ENCODE data around the gene IFITM10. TPM values are rescaled to one million over a fixed set of nuclear protein-coding genes. Genes with fewer than 3 reads are reported as not detected.
"Not testable (repeated sequence)": the region's sequence is repeated elsewhere in the genome, so short reads cannot be mapped to it uniquely, and the experiment has no call there.

Gene IFITM10
- total RNA-seq, 1 donor from 2014 or later, result 39.8 TPM

DNA sequence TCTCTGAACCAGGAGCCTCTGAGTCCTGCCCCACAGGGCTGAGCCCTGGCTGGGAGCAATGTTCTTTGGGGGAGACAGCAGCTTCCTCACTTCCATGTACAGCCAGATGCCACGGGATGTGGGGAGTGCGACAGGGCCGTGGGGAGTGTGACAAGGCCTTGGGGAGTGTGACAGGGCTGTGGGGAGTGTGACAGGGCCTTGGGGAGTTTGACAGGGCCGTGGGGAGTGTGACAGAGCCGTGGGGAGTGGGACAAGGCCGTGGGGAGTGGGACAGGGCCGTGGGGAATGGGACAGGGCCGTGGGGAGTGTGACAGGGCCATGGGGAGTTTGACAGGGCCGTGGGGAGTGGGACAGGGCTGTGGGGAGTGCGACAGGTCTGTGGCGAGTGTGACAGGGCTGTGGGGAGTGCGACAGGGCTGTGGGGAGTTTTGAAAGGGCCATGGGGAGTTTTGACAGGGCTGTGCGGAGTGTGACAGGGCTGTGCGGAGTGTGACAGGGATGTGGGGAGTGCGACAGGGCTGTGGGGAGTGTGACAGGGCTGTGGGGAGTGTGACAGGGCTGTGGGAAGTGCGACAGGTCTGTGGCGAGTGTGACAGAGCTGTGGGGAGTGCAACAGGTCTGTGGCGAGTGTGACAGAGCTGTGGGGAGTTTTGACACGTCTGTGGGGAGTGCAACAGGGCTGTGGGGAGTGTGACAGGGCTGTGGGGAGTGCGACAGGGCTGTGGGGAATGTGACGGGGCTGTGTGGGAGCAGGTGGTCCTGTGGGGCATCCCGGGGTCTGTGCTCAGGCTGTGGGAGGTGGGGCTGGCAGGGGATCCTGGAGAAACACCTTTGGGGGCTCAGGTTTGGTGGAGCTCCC lies 60.0 kb downstream of the IFITM10 start:
- Mint-ChIP-seq H3K4me1 (ENCODE audit: low read depth) (peaks cover 8% of the 10 kb centered on the region), H3K27me3 (ENCODE audit: low read depth) (peaks cover 19% of the 10 kb centered on the region), H3K9me3 (ENCODE audit: low read depth) (no peaks in the 10 kb centered on the region), H3K4me3 (ENCODE audit: unreplicated experiment) (no peak overlapping the region), H3K27ac (ENCODE audit: unreplicated experiment) (no peak overlapping the region), H3K36me3 (ENCODE audit: low read depth) (no peaks in the 10 kb centered on the region)
- no peak for DNase-seq (ENCODE audit: low spot score)
- TF ChIP-seq, protein P1, sequence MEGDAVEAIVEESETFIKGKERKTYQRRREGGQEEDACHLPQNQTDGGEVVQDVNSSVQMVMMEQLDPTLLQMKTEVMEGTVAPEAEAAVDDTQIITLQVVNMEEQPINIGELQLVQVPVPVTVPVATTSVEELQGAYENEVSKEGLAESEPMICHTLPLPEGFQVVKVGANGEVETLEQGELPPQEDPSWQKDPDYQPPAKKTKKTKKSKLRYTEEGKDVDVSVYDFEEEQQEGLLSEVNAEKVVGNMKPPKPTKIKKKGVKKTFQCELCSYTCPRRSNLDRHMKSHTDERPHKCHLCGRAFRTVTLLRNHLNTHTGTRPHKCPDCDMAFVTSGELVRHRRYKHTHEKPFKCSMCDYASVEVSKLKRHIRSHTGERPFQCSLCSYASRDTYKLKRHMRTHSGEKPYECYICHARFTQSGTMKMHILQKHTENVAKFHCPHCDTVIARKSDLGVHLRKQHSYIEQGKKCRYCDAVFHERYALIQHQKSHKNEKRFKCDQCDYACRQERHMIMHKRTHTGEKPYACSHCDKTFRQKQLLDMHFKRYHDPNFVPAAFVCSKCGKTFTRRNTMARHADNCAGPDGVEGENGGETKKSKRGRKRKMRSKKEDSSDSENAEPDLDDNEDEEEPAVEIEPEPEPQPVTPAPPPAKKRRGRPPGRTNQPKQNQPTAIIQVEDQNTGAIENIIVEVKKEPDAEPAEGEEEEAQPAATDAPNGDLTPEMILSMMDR (IDR thresholded peaks at IDR 0.05), result no peak

DNA sequence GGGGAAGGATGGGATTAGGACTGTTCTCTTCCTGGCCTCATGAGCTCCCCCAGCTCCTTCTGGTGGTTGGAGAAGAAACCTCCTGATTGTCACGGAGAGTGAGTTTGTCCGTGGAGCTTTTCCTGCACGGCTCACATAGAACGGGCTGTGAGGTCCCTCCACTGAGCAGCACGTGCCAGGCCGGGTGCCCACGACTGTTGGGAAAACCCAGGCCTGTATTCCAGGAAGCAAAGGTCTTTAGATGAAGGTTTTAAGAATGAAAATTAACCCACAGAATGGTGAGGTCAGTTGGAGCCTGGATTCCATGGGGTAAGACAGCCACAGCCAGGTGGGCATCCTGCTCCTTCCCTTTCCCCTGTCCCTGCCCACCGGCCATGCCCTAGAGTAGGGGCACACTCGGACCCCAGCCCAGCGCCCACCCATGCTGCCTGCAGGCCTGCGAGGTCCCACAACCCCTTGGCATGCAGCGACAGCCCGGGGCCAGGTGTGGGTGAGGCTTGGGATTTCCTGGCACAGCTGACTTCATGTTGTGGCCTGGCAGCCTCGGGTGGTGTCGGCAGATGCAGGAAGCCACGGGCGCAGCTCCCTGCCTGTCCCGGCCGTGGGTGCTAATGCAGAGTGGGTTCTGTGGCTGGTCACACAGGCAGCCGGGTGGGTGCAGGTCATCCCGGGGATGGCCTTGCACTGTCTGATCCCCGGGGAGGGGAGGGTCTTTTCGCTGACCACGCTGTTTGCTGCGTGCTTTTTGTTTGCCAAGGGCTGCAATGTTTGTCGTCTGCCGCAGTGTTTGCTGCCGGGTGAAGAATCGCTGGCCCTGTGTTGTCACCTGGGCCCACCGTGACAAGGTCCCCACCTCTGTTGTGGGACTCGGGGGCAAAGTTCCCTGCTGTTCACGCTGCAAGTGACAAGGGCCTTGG lies 60.9 kb downstream of the IFITM10 start:
- H3K4me3 Mint-ChIP-seq (ENCODE audit: unreplicated experiment); H3K9me3 Mint-ChIP-seq (ENCODE audit: low read depth); H3K4me1 Mint-ChIP-seq (ENCODE audit: low read depth); H3K36me3 Mint-ChIP-seq (ENCODE audit: low read depth); H3K27ac Mint-ChIP-seq (ENCODE audit: unreplicated experiment); DNase-seq (ENCODE audit: low spot score): not testable (repeated sequence)
- peaks cover 19% of the 10 kb centered on the region for H3K27me3 Mint-ChIP-seq (ENCODE audit: low read depth)

DNA sequence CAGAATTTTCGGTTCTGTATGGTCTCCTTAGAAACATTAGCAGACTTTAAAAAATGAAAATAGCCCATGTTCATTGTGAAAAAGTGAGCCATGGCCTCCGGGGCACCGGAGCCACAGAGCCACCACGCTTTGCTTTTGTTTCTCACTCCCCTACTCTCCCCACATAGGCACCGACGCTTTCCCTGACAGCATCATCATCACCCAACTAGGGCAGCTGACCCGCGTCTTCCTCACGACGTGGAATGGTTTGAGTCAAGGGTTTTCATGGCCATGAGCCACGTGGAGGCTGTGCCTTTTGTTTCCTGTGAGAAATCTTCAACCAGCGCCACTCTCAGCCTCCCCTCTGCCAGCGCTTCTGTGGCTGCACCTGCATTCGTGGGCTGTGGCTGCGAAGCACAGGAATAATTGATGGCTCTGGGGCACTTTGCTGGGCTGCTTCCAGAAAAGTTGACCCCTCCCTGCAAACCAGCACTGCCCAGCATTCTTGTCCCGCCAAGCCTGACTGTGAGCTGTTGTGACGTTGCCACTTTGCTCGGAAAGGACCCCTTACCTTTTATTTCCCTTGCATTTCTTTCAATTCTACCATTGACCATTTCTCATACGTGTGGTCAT lies 62.0 kb downstream of the IFITM10 start:
- H3K27ac Mint-ChIP-seq (ENCODE audit: unreplicated experiment); H3K9me3 Mint-ChIP-seq (ENCODE audit: low read depth); DNase-seq (ENCODE audit: low spot score); H3K4me3 Mint-ChIP-seq (ENCODE audit: unreplicated experiment); H3K4me1 Mint-ChIP-seq (ENCODE audit: low read depth); H3K36me3 Mint-ChIP-seq (ENCODE audit: low read depth): not testable (repeated sequence)
- peaks cover 19% of the 10 kb centered on the region for H3K27me3 Mint-ChIP-seq (ENCODE audit: low read depth)

DNA sequence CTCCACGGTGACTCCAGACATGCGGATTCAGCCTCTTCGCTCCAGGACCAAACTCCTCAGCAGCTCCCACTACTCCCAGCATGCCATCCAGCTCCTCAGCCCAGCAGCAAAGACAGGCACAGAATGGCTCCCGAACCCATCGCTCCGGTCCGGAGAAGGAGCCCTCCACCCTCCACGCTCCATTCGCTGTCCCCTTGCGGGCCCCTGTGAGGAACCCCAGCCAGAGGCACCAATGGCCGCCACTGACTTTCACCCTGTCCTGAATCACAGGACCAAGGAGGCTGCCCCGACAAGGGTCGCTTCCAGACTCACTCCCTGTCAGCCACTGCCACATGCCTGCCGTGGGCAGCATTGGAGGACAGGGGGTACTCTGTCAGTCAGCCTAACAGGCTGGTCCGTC lies 64.2 kb downstream of the IFITM10 start:
- not testable (repeated sequence) for H3K27ac Mint-ChIP-seq (ENCODE audit: unreplicated experiment); DNase-seq (ENCODE audit: low spot score); H3K36me3 Mint-ChIP-seq (ENCODE audit: low read depth); H3K4me3 Mint-ChIP-seq (ENCODE audit: unreplicated experiment); H3K4me1 Mint-ChIP-seq (ENCODE audit: low read depth); H3K9me3 Mint-ChIP-seq (ENCODE audit: low read depth)
- peaks cover 22% of the 10 kb centered on the region for H3K27me3 Mint-ChIP-seq (ENCODE audit: low read depth)

DNA sequence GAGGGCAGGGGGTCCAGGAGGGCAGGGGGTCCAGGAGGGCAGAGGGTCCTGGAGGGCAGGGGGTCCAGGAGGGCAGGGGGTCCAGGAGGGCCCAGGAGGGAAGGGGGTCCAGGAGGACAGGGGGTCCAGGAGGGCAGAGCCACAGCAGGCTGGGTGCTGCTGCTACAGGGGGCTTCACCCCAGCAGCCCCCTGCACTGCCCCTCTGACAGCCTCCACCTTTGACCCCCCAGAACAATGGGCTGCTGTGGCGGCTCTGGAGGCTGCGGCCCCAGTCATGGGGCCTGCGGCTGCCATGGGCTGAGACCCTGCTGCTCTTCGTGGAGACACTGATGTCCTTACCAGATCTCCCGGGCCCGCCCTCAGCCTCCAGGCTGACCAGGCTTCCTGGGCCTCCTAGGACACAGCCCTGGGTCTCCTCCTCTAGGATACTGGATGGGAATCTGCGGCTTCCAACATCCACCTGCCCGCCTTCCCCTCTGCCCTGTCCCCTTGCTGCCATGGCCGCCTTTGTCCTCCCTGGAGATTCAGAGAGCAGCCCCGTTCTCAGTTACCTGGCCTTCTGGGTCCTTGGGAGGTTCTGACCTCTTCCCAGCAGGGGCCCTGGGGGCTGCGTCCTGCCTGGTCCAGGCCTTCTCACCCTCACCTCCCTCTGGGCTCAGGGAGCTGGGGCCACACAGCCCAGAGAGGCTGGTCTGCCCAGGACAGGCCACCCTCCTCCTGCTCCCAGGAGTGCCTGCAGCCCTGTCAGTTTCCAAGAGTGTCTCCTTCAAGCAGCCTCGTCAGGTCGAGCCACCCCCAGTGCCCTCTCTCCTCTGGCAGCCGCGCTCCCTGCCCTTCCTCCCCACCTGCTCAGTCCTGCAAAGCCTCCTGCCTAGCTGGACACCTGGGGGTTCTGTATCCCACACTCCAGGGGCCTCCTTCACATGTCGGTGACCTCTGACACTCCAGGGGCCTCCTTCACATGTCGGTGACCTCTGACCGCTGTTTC lies 65.2 kb downstream of the IFITM10 start:
- H3K4me3 Mint-ChIP-seq (ENCODE audit: unreplicated experiment); H3K36me3 Mint-ChIP-seq (ENCODE audit: low read depth); H3K4me1 Mint-ChIP-seq (ENCODE audit: low read depth); H3K27ac Mint-ChIP-seq (ENCODE audit: unreplicated experiment); H3K9me3 Mint-ChIP-seq (ENCODE audit: low read depth); DNase-seq (ENCODE audit: low spot score): not testable (repeated sequence)
- peaks cover 16% of the 10 kb centered on the region for H3K27me3 Mint-ChIP-seq (ENCODE audit: low read depth)

DNA sequence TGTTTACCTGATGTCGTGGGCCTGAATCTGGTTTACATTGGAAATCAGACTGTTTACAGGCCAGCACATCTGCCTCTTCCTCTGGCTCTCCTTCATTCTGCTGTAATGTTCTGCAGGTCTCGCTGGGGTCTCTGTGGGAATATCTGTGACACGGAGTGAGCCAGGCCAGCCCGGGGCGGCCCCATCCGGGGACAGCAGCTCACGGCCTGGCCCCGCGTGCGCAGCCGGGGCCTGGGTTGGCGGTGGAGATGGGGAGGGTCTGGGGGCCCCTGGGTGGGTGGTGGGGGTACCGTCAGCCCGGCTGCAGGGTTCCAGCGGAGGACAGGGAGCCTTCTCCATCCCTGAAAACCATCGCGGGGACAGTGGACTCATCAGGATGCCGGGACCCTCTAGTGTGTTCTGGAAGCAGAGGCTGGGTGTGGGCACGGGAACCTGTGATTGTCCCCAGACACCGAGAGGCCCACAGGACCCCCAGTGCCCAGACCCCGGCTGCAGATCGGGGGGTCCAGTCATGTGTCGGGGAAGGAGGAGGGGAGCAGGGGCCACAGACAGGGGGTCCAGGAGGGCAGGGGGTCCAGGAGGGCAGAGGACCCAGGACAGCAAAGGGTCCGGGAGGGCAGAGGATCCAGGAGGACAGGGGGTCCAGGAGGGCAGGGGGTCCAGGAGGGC lies 66.4 kb downstream of the IFITM10 start:
- H3K4me1 Mint-ChIP-seq (ENCODE audit: low read depth); DNase-seq (ENCODE audit: low spot score); H3K27ac Mint-ChIP-seq (ENCODE audit: unreplicated experiment); H3K36me3 Mint-ChIP-seq (ENCODE audit: low read depth); H3K9me3 Mint-ChIP-seq (ENCODE audit: low read depth); H3K4me3 Mint-ChIP-seq (ENCODE audit: unreplicated experiment): not testable (repeated sequence)
- peaks cover 14% of the 10 kb centered on the region for H3K27me3 Mint-ChIP-seq (ENCODE audit: low read depth)

DNA sequence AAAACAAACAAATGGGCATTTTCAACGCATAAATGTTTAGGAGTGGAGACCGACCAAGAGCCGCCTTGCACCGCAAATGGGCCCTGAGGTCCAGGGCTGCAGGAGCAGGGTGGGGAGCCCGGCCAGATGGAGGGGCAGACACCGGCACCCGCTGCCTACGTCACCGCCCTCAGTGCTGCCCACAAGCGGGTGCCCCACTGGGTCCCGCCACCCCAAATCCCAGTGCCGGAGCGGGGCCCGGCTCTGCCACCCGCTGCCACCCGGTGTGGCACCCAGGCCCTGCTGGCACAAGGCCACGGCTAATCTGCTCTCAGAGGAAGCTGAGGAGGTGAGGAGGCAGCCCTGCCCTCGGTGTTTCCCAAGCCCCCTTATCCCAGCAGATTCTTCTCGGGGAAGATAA lies 67.2 kb downstream of the IFITM10 start:
- not testable (repeated sequence) for DNase-seq (ENCODE audit: low spot score); H3K27me3 Mint-ChIP-seq (ENCODE audit: low read depth); H3K27ac Mint-ChIP-seq (ENCODE audit: unreplicated experiment); H3K9me3 Mint-ChIP-seq (ENCODE audit: low read depth); H3K4me1 Mint-ChIP-seq (ENCODE audit: low read depth); H3K36me3 Mint-ChIP-seq (ENCODE audit: low read depth); H3K4me3 Mint-ChIP-seq (ENCODE audit: unreplicated experiment)

Other genes starting within 250 kb of the IFITM10 start
- 6.9 to 12.6 TPM (median 12.1 TPM) in 3 replicates for gene DUSP8, start 178.3 kb downstream of the IFITM10 start, total RNA-seq
- gene KRTAP5-1, start 165.3 kb downstream of the IFITM10 start, total RNA-seq, result not detected in 3 replicates
- gene KRTAP5-2, start 152.3 kb downstream of the IFITM10 start, total RNA-seq, result not detected in 3 replicates
- not detected in 3 replicates for gene KRTAP5-3, start 142.1 kb downstream of the IFITM10 start, total RNA-seq
- gene KRTAP5-4, start 128.5 kb downstream of the IFITM10 start, total RNA-seq, result not detected in 3 replicates
- gene KRTAP5-5, start 120.8 kb downstream of the IFITM10 start, total RNA-seq, result not detected in 3 replicates
- gene KRTAP5-6, start 53.4 kb downstream of the IFITM10 start, total RNA-seq, result not detected in 3 replicates
- 935 to 3,230 TPM (median 949 TPM) in 3 replicates for gene CTSD, start 13.3 kb upstream of the IFITM10 start, total RNA-seq
- 7.1 to 20.4 TPM (median 7.3 TPM) in 3 replicates for gene SYT8, start 84.4 kb upstream of the IFITM10 start, total RNA-seq
- gene TNNI2, start 88.4 kb upstream of the IFITM10 start, total RNA-seq, result 1.3 to 3.2 TPM (median 1.4 TPM) in 3 replicates
- gene LSP1, start 102.5 kb upstream of the IFITM10 start, total RNA-seq, result 7.2 to 27.5 TPM (median 7.4 TPM) in 3 replicates
- not detected in 3 replicates for gene PRR33, start 141.3 kb upstream of the IFITM10 start, total RNA-seq
- 0.51 to 1.3 TPM in 2 of 3 replicates, not detected in the other for gene TNNT3, start 169.1 kb upstream of the IFITM10 start, total RNA-seq
- 22.8 to 33.0 TPM (median 29.8 TPM) in 3 replicates for gene MRPL23, start 196.7 kb upstream of the IFITM10 start, total RNA-seq
- gene H19, start 247.2 kb upstream of the IFITM10 start, total RNA-seq, result 2,704 to 5,485 TPM (median 2,760 TPM) in 3 replicates

All from chondrocyte (in vitro differentiated cells).